IMR-90 (cell line): ENCODE data around the gene ADAMTS17. TPM values are rescaled to one million over a fixed set of nuclear protein-coding genes. Genes with fewer than 3 reads are reported as not detected.

Experiments
- ATAC-seq: fragments of 200-7000 bp; cut with Tn5 transposase; 2 replicates; pipeline ENCODE4 v1.9.1; 2020; ENCODE audit warnings: low read depth, mild to moderate bottlenecking, moderate library complexity
- BruUV-seq: library from RNA; stranded (reverse); fragments of 400-500 nt; replicated peaks from 2 replicates; lab custom pipeline; 2021; lab: Mats Ljungman, UMichigan
- CTCF ChIA-PET: fragments of 300-600 bp; formaldehyde crosslinking; extraction: SDS; loops from one replicate; lab custom pipeline; 2021; ENCODE audit warnings: antibody characterized with exemption; lab: Yijun Ruan, JAX
- POLR2A ChIA-PET: fragments of 300-600 bp; sonication (Branson Sonifier 250); formaldehyde crosslinking; loops from one replicate; lab custom pipeline; 2022; ENCODE audit warnings: antibody characterized with exemption; ENCODE audit not compliant: unreplicated experiment; lab: Charles Lee
- DNase-seq: peaks from one replicate; pipeline ENCODE4 v3.0.0; 2013
- H2AFZ ChIP-seq: replicated peaks from 2 replicates; pipeline ENCODE3; 2013; ENCODE audit warnings: low read length, mild to moderate bottlenecking; ENCODE audit not compliant: poor library complexity
- H2AK5ac ChIP-seq: 2 replicates; pipeline ENCODE4 v1.6.1; 2013; ENCODE audit warnings: low read depth, low read length, inconsistent platforms
- H2AK9ac ChIP-seq: replicated peaks from 2 replicates; pipeline ENCODE3; 2013; ENCODE audit warnings: mild to moderate bottlenecking, low read depth, low read length, moderate library complexity; ENCODE audit not compliant: poor library complexity
- H2BK120ac ChIP-seq: 2 replicates; pipeline ENCODE4 v1.6.1; 2013; ENCODE audit warnings: low read depth, low read length, inconsistent platforms
- H2BK15ac ChIP-seq: 3 replicates; pipeline ENCODE4 v1.6.1; 2013; ENCODE audit warnings: low read depth, low read length, inconsistent platforms
- H2BK20ac ChIP-seq: 2 replicates; pipeline ENCODE4 v1.6.1; 2013; ENCODE audit warnings: low read depth, mild to moderate bottlenecking, inconsistent platforms, low read length, moderate library complexity
- H2BK5ac ChIP-seq: 2 replicates; pipeline ENCODE4 v1.6.1; 2013; ENCODE audit warnings: mild to moderate bottlenecking, low read depth, low read length, inconsistent platforms; ENCODE audit not compliant: poor library complexity, severe bottlenecking
- H3K14ac ChIP-seq: replicated peaks from 2 replicates; pipeline ENCODE4 v1.6.1; 2013; ENCODE audit warnings: low read depth, low read length, inconsistent platforms
- H3K18ac ChIP-seq: 2 replicates; pipeline ENCODE4 v1.6.1; 2013; ENCODE audit warnings: low read depth, low read length, control low read depth
- H3K23ac ChIP-seq: 2 replicates; pipeline ENCODE4 v1.6.1; 2013; ENCODE audit warnings: low read depth, low read length, inconsistent platforms
- H3K27ac ChIP-seq: 2 replicates; pipeline ENCODE4 v1.5.1; 2013; ENCODE audit warnings: mild to moderate bottlenecking, control low read depth, low read length; ENCODE audit not compliant: insufficient read depth
- H3K27me3 ChIP-seq: 2 replicates; pipeline ENCODE4 v1.6.1; 2013; ENCODE audit warnings: low read length; ENCODE audit not compliant: control insufficient read depth, insufficient read depth
- H3K36me3 ChIP-seq: 2 replicates; pipeline ENCODE4 v1.6.1; 2013; ENCODE audit warnings: low read length, mixed read lengths; ENCODE audit not compliant: control insufficient read depth, insufficient read depth
- H3K4ac ChIP-seq: 2 replicates; pipeline ENCODE4 v1.6.1; 2013; ENCODE audit warnings: low read depth, low read length, inconsistent platforms
- H3K4me1 ChIP-seq: 2 replicates; pipeline ENCODE4 v1.6.1; 2013; ENCODE audit warnings: low read length, mixed read lengths; ENCODE audit not compliant: control insufficient read depth, insufficient read depth
- H3K4me2 ChIP-seq: 2 replicates; pipeline ENCODE4 v1.6.1; 2013; ENCODE audit warnings: low read depth, mild to moderate bottlenecking, control low read depth, low read length, moderate library complexity
- H3K4me3 ChIP-seq: 2 replicates; pipeline ENCODE4 v1.5.1; 2013; ENCODE audit warnings: low read depth, mild to moderate bottlenecking, control low read depth, low read length, moderate library complexity; ENCODE audit not compliant: insufficient read depth
- H3K56ac ChIP-seq: 2 replicates; pipeline ENCODE4 v1.6.1; 2013; ENCODE audit warnings: low read length, inconsistent platforms; ENCODE audit not compliant: insufficient read depth; ENCODE audit errors: extremely low read depth
- H3K79me1 ChIP-seq, 2 experiments: 2 replicates each; pipeline ENCODE4 v1.6.1; 2013; ENCODE audit warnings: low read length in 2 of 2, inconsistent platforms in 1 of 2, low read depth in 1 of 2
- H3K9ac ChIP-seq: 2 replicates; pipeline ENCODE4 v1.6.1; 2013; ENCODE audit warnings: low read depth, low read length, control low read depth
- H3K9me1 ChIP-seq: 2 replicates; pipeline ENCODE4 v1.6.1; 2013; ENCODE audit warnings: low read length, inconsistent platforms; ENCODE audit not compliant: insufficient read depth
- H3K9me3 ChIP-seq: 2 replicates; pipeline ENCODE4 v1.6.1; 2013; ENCODE audit warnings: low read length; ENCODE audit not compliant: control insufficient read depth, insufficient read depth
- H4K20me1 ChIP-seq: 2 replicates; pipeline ENCODE4 v1.6.1; 2013; ENCODE audit warnings: low read length, inconsistent platforms; ENCODE audit not compliant: insufficient read depth
- H4K5ac ChIP-seq: 2 replicates; pipeline ENCODE4 v1.6.1; 2013; ENCODE audit warnings: mild to moderate bottlenecking, low read depth, low read length, control low read depth
- H4K8ac ChIP-seq, 2 experiments: 2 replicates each; pipeline ENCODE4 v1.6.1; 2013; ENCODE audit warnings: low read depth in 2 of 2, low read length in 2 of 2, control low read depth in 1 of 2, inconsistent platforms in 1 of 2
- H4K91ac ChIP-seq: 2 replicates; pipeline ENCODE4 v1.6.1; 2013; ENCODE audit warnings: low read depth, low read length, inconsistent platforms; ENCODE audit not compliant: insufficient read depth
- MAFK ChIP-seq: IDR thresholded peaks from 2 replicates; pipeline ENCODE4 v1.6.1; 2012; ENCODE audit warnings: low read depth, low read length, improper control_type of control experiment
- MAZ ChIP-seq: IDR thresholded peaks from 2 replicates; pipeline ENCODE4 v1.6.1; 2012; ENCODE audit warnings: low read depth, mild to moderate bottlenecking, low read length, improper control_type of control experiment, moderate library complexity, borderline replicate concordance
- MXI1 ChIP-seq: IDR thresholded peaks from 2 replicates; pipeline ENCODE4 v1.6.1; 2012; ENCODE audit warnings: low read depth, mild to moderate bottlenecking, low read length, moderate library complexity, borderline replicate concordance
- NFE2L2 ChIP-seq: fragments of 150-350 bp; IDR thresholded peaks from 2 replicates; pipeline ENCODE4 v1.6.1; 2016; ENCODE audit warnings: low read depth, mild to moderate bottlenecking, low read length
- POLR2A ChIP-seq: IDR thresholded peaks from 2 replicates; pipeline ENCODE4 v1.6.1; 2012; ENCODE audit warnings: mild to moderate bottlenecking, low read depth, low read length
- RAD21 ChIP-seq: IDR thresholded peaks from 2 replicates; pipeline ENCODE4 v1.6.1; 2012; ENCODE audit warnings: low read length, improper control_type of control experiment
- RFX5 ChIP-seq: IDR thresholded peaks from 2 replicates; pipeline ENCODE4 v1.8.0; 2012; ENCODE audit warnings: low read depth, mild to moderate bottlenecking, low read length, moderate library complexity
- SMC3 ChIP-seq: fragments of 150-350 bp; IDR thresholded peaks from 2 replicates; pipeline ENCODE4 v1.6.1; 2016; ENCODE audit warnings: low read depth, mild to moderate bottlenecking, antibody characterized with exemption, low read length, moderate library complexity
- WGBS, 2 experiments: methylation state at CpG; one replicate each; pipeline versions ENCODE4 v1.1.5 to v1.1.7; 2013; ENCODE audit warnings: missing lambda C conversion rate in 2 of 2; ENCODE audit not compliant: insufficient read length in 1 of 2; ENCODE audit errors: extremely low coverage in 2 of 2; 5-methylcytosine and 5-hydroxymethylcytosine counted together
- dilution Hi-C: fragments of 300-500 bp; cut with HindIII; formaldehyde crosslinking; loops from one replicate; pipeline ENCODE4 v1.14.3; 2018; ENCODE audit warnings: low sequenced_read_pairs; ENCODE audit not compliant: unreplicated experiment
- in situ Hi-C: fragments of 300-500 bp; cut with MboI; formaldehyde crosslinking; loops from 3 replicates; pipeline ENCODE4 v1.14.3; 2019; ENCODE audit warnings: low sequenced_read_pairs, inconsistent platforms, mixed read lengths
- intact Hi-C: fragments of 100-400 bp; cut with micrococcal nuclease; formaldehyde crosslinking; loops from 2 replicates; pipeline ENCODE4 v1.10.0; 2022
- polyA plus RNA-seq, 3 experiments: library from polyadenylated mRNA; depleted of rRNA; stranded (reverse); fragments of >200 nt; gene quantifications; 2 replicates each; pipeline ENCODE4 v1.2.3, GENCODE V29; 2012; ENCODE audit warnings: low replicate concordance in 1 of 3
- total RNA-seq: library from RNA; depleted of rRNA; stranded (reverse); fragments of >200 nt; gene quantifications from 2 replicates; pipeline ENCODE4 v1.2.3, GENCODE V29; 2012
- TF ChIP-seq, protein P1 (sequence below): conservative IDR thresholded peaks from 2 replicates; pipeline ENCODE4 v1.5.1; 2012; ENCODE audit warnings: mild to moderate bottlenecking, low read depth, low read length, improper control_type of control experiment
- TF ChIP-seq, protein P2 (sequence below): fragments of 150-350 bp; IDR thresholded peaks from 2 replicates; pipeline ENCODE4 v1.6.1; 2017; ENCODE audit warnings: mild to moderate bottlenecking, antibody characterized with exemption, low read length, low read depth
- TF ChIP-seq, protein P3 (sequence below): fragments of 150-350 bp; IDR thresholded peaks from 2 replicates; pipeline ENCODE4 v1.6.1; 2016; ENCODE audit warnings: low read depth, mild to moderate bottlenecking, low read length, moderate library complexity, borderline replicate concordance

The ADAMTS17 gene
- total and polyA plus RNA-seq, 2 of the 4 experiments (the other 2 are of a cell fraction): 0.03 TPM; not detected in 1

DNA sequence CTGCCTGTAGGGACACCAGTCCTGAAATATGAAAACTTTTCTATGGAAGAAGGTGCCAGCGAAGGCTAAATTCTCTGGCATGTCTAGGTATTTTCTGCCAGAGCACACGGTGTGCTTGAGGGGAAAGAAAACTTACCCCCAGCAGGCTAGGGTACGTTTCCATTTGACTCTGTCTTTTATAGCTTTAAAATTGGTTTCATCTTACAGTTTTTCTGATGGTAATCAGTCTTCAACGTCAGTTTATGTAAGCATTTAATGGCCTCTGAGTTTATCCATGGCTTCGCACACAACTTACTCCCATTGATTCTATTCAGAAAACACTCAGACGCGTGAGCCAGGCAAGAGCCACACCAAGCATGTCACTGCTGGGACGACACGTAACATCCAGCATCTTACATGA is 249.7 kb downstream of the ADAMTS17 start (continued):
- TF ChIP-seq, protein P1, sequence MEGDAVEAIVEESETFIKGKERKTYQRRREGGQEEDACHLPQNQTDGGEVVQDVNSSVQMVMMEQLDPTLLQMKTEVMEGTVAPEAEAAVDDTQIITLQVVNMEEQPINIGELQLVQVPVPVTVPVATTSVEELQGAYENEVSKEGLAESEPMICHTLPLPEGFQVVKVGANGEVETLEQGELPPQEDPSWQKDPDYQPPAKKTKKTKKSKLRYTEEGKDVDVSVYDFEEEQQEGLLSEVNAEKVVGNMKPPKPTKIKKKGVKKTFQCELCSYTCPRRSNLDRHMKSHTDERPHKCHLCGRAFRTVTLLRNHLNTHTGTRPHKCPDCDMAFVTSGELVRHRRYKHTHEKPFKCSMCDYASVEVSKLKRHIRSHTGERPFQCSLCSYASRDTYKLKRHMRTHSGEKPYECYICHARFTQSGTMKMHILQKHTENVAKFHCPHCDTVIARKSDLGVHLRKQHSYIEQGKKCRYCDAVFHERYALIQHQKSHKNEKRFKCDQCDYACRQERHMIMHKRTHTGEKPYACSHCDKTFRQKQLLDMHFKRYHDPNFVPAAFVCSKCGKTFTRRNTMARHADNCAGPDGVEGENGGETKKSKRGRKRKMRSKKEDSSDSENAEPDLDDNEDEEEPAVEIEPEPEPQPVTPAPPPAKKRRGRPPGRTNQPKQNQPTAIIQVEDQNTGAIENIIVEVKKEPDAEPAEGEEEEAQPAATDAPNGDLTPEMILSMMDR: no peak
- TF ChIP-seq SMC3 (no peak), MAFK (no peak), MAZ (no peak)

DNA sequence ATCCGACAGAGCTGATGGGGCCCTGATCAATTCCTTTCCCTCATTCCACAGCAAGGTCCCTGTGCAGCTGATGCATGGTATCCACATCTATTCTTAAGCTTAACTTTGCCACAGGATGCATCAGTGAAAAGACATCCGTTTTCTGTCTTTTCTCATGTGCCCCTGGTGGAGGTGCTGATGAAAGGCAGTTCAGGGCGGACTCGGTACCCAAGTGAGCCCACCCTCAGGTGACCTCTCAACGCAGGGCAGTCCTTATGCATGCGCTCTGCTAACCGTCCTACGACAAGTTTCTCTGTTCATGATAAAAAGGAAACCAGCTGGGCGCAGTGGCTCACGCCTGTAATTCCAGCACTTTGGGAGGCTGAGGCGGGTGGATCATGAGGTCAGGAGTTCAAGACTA is 251.4 kb downstream of the ADAMTS17 start:
- Histone ChIP-seq H2BK5ac (no peak overlapping the region), H3K4me1 (peaks cover 12% of the 10 kb centered on the region), H4K8ac (no peak overlapping the region), H3K18ac (no peak overlapping the region), H4K5ac (no peak overlapping the region), H4K20me1 (no peaks in the 10 kb centered on the region), H3K23ac (no peak overlapping the region), H3K36me3 (no peaks in the 10 kb centered on the region), H2BK20ac (no peak overlapping the region), H2BK120ac (0 out of 2 replicates have a peak overlapping the region, but pooled peaks have one; percentile 15), H3K9me3 (no peaks in the 10 kb centered on the region; the same call in 1 of the 2 replicates), H4K91ac (no peak overlapping the region), H2BK15ac (no peak overlapping the region), H3K56ac (no peak overlapping the region), H3K9ac (no peak overlapping the region), H3K27ac (no peak overlapping the region), H3K9me1 (peaks cover 19% of the 10 kb centered on the region), H2AK9ac (no peak overlapping the region), H3K4me3 (no peak overlapping the region), H3K27me3 (no peaks in the 10 kb centered on the region), H2AFZ (no peak overlapping the region), H3K4me2 (no peak overlapping the region), H2AK5ac (no peak overlapping the region), H3K4ac (no peak overlapping the region), H3K14ac (no peak overlapping the region), H3K79me1 (no peaks in the 10 kb centered on the region)
- no TSS peak for BruUV-seq
- CTCF ChIA-PET: interaction anchor here (0.6 kb wide), 1 partner anchor 87 kb away, joined by 3 read pairs; no protein-coding TSS in a partner anchor
- ATAC-seq (no peak), DNase-seq (no peak)
- WGBS, 2 experiments: 80% methylated on average over 2 of the region's 11 CpGs; no CpG with 5 or more reads in 1 of the 2 experiments
- intact Hi-C loops (no loop called here), dilution Hi-C loops (no loop called here), in situ Hi-C loops (no loop called here)
- POLR2A ChIA-PET: no interaction called here
- TF ChIP-seq MAFK (no peak), MXI1 (no peak), RAD21 (no peak), SMC3 (no peak), POLR2A (no peak), NFE2L2 (no peak), RFX5 (no peak)
- TF ChIP-seq, protein P2, sequence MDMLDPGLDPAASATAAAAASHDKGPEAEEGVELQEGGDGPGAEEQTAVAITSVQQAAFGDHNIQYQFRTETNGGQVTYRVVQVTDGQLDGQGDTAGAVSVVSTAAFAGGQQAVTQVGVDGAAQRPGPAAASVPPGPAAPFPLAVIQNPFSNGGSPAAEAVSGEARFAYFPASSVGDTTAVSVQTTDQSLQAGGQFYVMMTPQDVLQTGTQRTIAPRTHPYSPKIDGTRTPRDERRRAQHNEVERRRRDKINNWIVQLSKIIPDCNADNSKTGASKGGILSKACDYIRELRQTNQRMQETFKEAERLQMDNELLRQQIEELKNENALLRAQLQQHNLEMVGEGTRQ: no peak
- TF ChIP-seq, protein P3, sequence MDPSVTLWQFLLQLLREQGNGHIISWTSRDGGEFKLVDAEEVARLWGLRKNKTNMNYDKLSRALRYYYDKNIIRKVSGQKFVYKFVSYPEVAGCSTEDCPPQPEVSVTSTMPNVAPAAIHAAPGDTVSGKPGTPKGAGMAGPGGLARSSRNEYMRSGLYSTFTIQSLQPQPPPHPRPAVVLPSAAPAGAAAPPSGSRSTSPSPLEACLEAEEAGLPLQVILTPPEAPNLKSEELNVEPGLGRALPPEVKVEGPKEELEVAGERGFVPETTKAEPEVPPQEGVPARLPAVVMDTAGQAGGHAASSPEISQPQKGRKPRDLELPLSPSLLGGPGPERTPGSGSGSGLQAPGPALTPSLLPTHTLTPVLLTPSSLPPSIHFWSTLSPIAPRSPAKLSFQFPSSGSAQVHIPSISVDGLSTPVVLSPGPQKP: no peak
